Right hindlimb (tissue), 1 donor: Measurements from ENCODE around the gene PHRF1.
"Not testable (repeated sequence)": the region's sequence is repeated elsewhere in the genome, so short reads cannot be mapped to it uniquely, and the experiment has no call there.

Experiments used
- DNase-seq: peaks from one replicate; pipeline ENCODE4 v3.0.0-alpha.2; 2018

The PHRF1 gene

GRCh38 chr11:574031-574570 lies 2.2 kb upstream of the PHRF1 start:
- not testable (repeated sequence) for DNase-seq

- peak; percentile 23 for DNase-seq
These were observed 1.5 kb upstream of the PHRF1 start for GRCh38 chr11:574632-575312.

GRCh38 chr11:575313-575995 lies 816 bp upstream of the PHRF1 start:
- DNase-seq: no peak

GRCh38 chr11:576811-577610 lies 741 bp downstream of the PHRF1 start:
- DNase-seq: peak; percentile 30

DNA sequence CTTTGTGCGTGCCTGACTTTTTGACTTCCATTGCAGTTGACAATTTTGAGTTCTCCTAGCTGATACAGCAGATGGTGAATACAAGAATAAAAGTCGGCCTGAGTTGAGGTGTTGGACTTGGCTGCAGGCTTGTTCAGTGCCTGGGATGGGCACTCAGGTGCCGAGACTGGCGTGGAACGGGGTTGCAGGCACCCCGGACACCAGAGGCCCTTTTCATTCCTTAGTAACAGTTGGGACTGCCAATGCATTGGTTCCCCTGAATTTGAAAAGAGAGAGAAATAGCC lies 1.3 kb downstream of the PHRF1 start:
- DNase-seq: no peak

- DNase-seq: no peak
These were observed 2.2 kb downstream of the PHRF1 start for GRCh38 chr11:578276-579035.

- DNase-seq: no peak
These were observed 3.7 kb downstream of the PHRF1 start for GRCh38 chr11:579830-580601.

- DNase-seq: no peak
These were observed 5.1 kb downstream of the PHRF1 start for GRCh38 chr11:581342-581741.

- DNase-seq: no peak
These were observed 5.5 kb downstream of the PHRF1 start for GRCh38 chr11:581752-582151.

DNA sequence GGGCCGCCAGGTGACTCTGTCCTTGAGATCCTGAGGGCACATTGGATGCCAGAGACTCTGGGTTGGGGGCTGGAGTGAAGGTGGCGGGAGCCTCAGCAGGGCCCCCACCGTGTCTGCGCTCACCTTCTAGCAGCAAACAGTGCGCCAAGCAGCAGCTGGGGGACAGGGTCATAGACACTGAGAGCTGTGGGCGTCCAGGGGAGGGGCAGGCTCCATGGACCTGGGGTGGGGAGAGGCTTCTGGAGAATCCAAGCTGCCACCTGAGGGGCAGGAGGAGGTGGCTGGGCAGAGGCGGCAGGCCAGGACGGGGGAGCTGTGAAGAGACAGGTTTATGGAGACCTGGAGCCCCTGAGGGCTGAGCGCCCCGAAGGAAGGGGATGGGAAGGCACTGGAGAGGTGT lies 8.0 kb downstream of the PHRF1 start:
- DNase-seq: no peak

DNA sequence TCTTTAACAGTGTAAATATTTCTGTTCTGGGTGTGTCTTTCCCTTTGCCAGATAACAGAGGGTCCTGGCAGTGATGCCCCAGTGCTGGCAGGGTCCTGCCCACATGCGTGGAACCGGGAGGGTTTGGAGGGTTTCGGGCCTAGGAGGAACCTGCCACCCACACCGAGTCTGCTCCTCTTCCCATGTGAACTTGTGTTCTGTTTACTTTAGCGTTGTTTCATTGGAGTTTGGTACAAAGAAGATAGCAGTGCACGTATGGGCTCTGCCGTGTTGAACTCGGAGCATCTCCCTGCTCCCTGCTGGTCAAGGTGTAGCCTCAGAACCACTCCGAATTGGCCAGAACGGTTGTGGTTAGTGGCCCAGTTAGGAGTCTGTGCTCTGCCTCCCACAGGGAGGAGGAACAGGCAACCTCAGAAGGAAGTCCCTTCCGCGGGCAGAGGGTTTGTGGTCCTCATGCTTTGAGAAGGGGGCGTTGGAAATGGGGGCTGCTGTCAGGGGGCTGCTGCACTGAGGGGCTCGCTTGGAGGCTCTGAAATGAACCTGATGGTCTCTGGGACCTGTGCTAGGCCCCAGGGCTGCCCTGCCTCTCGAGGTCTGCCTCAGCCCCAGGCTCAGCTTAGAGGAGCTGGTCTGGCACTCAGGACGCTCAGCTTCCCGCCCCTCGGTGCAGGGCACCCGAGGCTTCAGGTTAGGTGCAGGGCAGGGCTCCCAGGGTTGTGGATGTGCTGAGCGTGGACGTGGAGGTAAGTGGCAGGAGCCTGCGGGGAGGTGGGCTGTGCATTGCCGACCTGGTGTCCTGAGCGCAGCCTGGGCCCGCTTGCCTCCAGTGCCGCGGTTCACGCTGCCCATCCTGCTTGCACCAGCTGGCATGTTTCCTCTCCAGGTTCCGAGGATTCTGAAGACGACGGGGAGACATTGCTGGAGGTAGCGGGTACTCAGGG lies 10.4 kb downstream of the PHRF1 start:
- DNase-seq: no peak

GRCh38 chr11:587546-587945 lies 11.3 kb downstream of the PHRF1 start:
- no peak for DNase-seq

GRCh38 chr11:587978-588380 lies 11.7 kb downstream of the PHRF1 start:
- DNase-seq: no peak

- DNase-seq: no peak
These were observed 13.5 kb downstream of the PHRF1 start for GRCh38 chr11:589798-590197.

- DNase-seq: no peak
These were observed 14.7 kb downstream of the PHRF1 start for GRCh38 chr11:590997-591396.

GRCh38 chr11:592501-592900 lies 16.2 kb downstream of the PHRF1 start:
- no peak for DNase-seq

DNA sequence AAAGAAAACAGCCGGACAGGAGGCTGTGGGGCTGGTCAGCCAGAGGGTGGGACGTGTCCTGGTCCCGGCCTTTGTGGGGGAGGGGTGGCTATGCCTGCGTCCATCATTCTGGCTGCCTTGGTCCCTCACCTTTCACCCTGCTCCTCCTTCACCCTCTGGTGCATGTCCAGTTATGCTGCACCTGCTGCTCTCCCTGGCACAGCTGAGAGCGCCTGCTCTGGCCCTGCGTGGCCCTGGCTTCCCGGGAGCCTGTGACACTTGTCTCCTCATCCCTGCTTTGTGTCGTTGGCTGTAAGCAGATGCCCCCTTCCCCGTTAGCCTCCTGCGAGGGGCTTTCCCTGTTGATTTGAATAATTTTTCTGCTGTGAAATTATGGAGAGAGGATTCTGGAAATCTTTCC lies 16.6 kb downstream of the PHRF1 start:
- no peak for DNase-seq

DNA sequence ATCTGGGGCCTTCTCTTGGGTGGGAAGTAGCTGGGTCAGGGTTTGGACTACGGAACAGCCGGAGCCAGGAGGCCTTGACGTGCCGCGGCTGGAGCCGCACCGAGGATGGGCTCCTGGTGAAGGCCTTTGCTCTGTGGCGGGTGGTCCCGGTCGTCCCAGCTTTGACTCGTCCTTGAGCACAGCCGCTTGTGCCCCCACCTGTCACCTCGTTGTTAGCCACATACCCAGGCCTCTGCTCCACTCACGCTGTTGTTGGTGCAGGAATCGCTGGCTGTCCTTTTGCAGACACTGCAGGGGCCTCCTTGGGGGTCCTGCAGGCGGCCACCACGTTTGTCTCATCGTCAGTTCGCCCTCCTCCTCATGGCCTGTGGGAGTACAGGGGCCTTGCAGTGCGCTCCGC lies 17.1 kb downstream of the PHRF1 start:
- DNase-seq: no peak

DNA sequence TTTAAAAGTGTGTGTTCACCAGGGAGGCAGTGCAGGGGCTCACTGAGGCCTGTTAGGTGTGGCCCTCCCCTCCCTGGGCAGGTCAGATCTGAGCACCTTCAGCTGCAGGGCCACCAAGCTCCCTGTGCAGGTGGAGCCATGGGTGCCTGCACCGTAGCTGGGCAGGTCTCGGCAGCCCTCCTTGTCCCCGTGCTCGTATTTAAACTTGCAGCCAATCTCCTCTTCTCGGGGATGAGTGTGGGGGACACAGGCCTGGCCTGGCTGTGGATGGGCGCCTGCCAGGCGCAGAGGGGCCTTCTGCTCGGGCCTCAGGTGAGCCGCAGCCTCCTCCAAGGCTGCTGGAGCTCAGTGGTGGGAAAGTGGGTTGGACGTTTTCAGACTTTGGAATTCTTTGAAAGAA lies 19.1 kb downstream of the PHRF1 start:
- DNase-seq: no peak

DNA sequence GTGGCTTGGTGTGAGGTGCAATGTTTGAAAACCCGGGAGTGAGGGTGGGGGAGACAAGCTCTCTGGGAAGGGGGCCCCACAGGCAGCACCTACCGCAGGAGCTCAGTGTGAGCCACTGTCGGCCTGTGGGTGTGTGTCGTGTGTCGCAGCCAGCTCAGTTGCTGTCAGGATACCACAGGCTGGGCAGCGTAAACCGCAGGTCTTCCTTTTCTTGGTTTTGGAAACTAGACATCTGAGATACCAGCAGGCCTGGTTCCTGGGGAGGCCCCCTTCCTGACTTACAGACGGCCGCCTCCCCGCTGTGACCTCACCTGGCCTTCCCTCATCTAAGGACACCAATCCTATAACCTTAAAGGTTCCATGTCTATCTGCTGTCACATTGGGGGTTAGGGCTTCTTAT lies 20.1 kb downstream of the PHRF1 start:
- no peak for DNase-seq

- DNase-seq: no peak
These were observed 21.0 kb downstream of the PHRF1 start for GRCh38 chr11:597166-597725.
